Body of pancreas (tissue), 4 donors: ENCODE measurements around the gene DMAP1.

Experiments
- POLR2A ChIP-seq, 3 donors: fragments of 450-650 bp; IDR thresholded peaks; one replicate each; pipeline ENCODE4 v1.6.1; 2016; ENCODE audit warnings: antibody characterized with exemption in 3 of 3, mild to moderate bottlenecking in 2 of 3
- TF ChIP-seq, protein P1 (sequence below), 7 experiments: fragments of 450-650 bp in 4 of 7; fragments of 200-600 bp in 3 of 7; sonication (generic) in 3 of 7; IDR thresholded peaks; one replicate each; pipeline ENCODE4 v1.5.1; 2016 to 2019; ENCODE audit warnings: antibody characterized with exemption in 7 of 7

DNA sequence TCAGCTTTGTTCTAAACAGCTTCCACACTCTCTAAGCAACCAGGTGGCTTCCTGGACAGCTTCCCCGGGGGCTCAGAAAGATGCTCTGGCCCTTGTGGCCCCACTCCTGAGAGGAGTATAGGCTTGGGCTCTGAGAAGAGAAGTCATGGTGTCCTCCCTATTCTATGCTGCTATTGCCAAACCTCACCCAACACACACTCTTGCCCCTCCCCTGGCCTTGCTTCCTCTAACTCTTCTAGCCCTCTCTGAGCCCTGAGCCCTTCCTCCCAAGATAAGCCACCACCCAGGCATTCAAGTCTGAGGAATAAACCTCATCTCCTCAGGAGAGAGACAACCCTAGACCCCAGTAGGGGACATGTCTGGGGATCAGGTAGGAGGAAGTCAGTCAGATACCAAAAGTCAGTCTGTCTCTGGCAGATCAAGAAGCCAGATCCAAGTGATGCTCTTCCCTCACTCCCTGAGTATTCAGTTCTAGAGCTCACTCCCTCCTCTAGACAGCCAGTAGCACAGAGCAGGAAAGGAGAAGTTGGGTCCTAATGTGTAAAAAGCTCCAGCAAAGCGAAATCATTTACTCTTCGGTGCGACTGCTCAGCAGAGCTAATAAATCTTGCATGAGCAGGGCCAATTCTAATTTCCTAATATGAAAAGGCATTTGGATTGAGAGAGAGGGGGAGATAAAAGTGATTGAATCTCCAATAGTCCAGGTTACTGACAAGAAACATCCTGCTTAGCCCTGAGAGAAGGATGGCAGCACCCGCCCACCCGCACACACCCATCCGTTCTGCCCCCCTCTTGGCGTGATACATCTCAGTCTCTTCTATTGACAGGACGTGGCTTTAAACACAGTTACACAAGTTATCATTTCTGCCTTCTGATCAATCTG lies 50.5 kb downstream of the DMAP1 start:
- TF ChIP-seq, protein P1, sequence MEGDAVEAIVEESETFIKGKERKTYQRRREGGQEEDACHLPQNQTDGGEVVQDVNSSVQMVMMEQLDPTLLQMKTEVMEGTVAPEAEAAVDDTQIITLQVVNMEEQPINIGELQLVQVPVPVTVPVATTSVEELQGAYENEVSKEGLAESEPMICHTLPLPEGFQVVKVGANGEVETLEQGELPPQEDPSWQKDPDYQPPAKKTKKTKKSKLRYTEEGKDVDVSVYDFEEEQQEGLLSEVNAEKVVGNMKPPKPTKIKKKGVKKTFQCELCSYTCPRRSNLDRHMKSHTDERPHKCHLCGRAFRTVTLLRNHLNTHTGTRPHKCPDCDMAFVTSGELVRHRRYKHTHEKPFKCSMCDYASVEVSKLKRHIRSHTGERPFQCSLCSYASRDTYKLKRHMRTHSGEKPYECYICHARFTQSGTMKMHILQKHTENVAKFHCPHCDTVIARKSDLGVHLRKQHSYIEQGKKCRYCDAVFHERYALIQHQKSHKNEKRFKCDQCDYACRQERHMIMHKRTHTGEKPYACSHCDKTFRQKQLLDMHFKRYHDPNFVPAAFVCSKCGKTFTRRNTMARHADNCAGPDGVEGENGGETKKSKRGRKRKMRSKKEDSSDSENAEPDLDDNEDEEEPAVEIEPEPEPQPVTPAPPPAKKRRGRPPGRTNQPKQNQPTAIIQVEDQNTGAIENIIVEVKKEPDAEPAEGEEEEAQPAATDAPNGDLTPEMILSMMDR (IDR thresholded peaks at IDR 0.05), result no peak
- TF ChIP-seq POLR2A (IDR thresholded peaks at IDR 0.05), result no peak
